Measurements from ENCODE around the gene HSFX2.

HSFX2 gene

GRCh38 chrX:149629730-149630387 lies 34.7 kb upstream of the HSFX2 start:
- Histone ChIP-seq H3K4me3 (ENCODE audit: low read depth, low read length) (peak overlapping the region; percentile 70; the same call in 1 of the 2 replicates), H3K9me3 (ENCODE audit: control insufficient read depth, insufficient read depth, low read depth, low read length) (no peaks in the 10 kb centered on the region), H3K4me1 (ENCODE audit: control insufficient read depth, insufficient read depth, low read length) (no peaks in the 10 kb centered on the region; the same call in 1 of the 2 replicates), H3K27ac (ENCODE audit: extremely low read depth, low read depth, low read length) (0 out of 2 replicates have a peak overlapping the region, but pooled peaks have one; percentile 74), H3K36me3 (ENCODE audit: control insufficient read depth in 2 of 2, insufficient read depth in 1 of 2, low read length in 2 of 2) (no peaks in the 10 kb centered on the region)
- CTCF ChIA-PET = no interaction called here
- TF ChIP-seq RBAK (tag by site-specific recombination; IDR thresholded peaks at IDR 0.05) (no peak), TCF7L2 (IDR thresholded peaks at IDR 0.05; ENCODE audit: borderline replicate concordance, low read depth, low read length) (peak; percentile 54; the same call in 1 of the 2 replicates), TRIM28 (IDR thresholded peaks at IDR 0.05; ENCODE audit: borderline replicate concordance, low read length) (0 out of 2 replicates have a peak, but pooled peaks have one; percentile 33), MYNN (tag by site-specific recombination; IDR thresholded peaks at IDR 0.05; ENCODE audit: borderline replicate concordance) (no peak), BCL11B (tag by site-specific recombination; IDR thresholded peaks at IDR 0.05; ENCODE audit: low read depth) (no peak), ZBTB49 (tag by site-specific recombination; IDR thresholded peaks at IDR 0.05; ENCODE audit: low read depth) (no peak), ZNF701 (tag by site-specific recombination; IDR thresholded peaks at IDR 0.05) (no peak), ZNF558 (tag by site-specific recombination; IDR thresholded peaks at IDR 0.05) (no peak), ZNF121 (tag by site-specific recombination; IDR thresholded peaks at IDR 0.05) (no peak)
- POLR2A ChIA-PET = no interaction called here

GRCh38 chrX:149628768-149629167 lies 33.7 kb upstream of the HSFX2 start:
- H3K9me3 ChIP-seq (ENCODE audit: control insufficient read depth, insufficient read depth, low read depth, low read length) = no peaks in the 10 kb centered on the region
- CTCF ChIA-PET = interaction anchor here (0.5 kb wide), 1 partner anchor 116 kb away, joined by 5 read pairs; no protein-coding TSS in a partner anchor
- POLR2A ChIA-PET = no interaction called here
- TF ChIP-seq ZNF302 (tag by site-specific recombination; IDR thresholded peaks at IDR 0.05; ENCODE audit: low read depth) (no peak), KLF17 (tag by site-specific recombination; IDR thresholded peaks at IDR 0.05) (no peak), RBAK (tag by site-specific recombination; IDR thresholded peaks at IDR 0.05) (no peak), ZNF280D (tag by site-specific recombination; IDR thresholded peaks at IDR 0.05) (no peak), REST (tag by site-specific recombination; IDR thresholded peaks at IDR 0.05) (no peak), ZNF600 (tag by site-specific recombination; IDR thresholded peaks at IDR 0.05) (no peak), PRDM6 (tag by site-specific recombination; IDR thresholded peaks at IDR 0.05) (no peak), ZNF664 (tag by site-specific recombination; IDR thresholded peaks at IDR 0.05) (no peak), ZNF76 (tag by site-specific recombination; IDR thresholded peaks at IDR 0.05; ENCODE audit: borderline replicate concordance, low read depth) (no peak), BCL6B (tag by site-specific recombination; IDR thresholded peaks at IDR 0.05) (no peak)

More at GRCh38 chrX:149628768-149629167, 33.7 kb upstream of the HSFX2 start:
- H3K4me1 ChIP-seq (ENCODE audit: control insufficient read depth, insufficient read depth, low read length) = no peaks in the 10 kb centered on the region; the same call in 1 of the 2 replicates
- H3K36me3 ChIP-seq (ENCODE audit: control insufficient read depth in 2 of 2, insufficient read depth in 1 of 2, low read length in 2 of 2) = no peaks in the 10 kb centered on the region
- no peak overlapping the region for H3K27ac ChIP-seq (ENCODE audit: extremely low read depth, low read depth, low read length)
- H3K4me3 ChIP-seq (ENCODE audit: low read depth, low read length) = no peak overlapping the region

Data from HEK293 (cell line).